ENCODE results near the gene GNPTAB. TPM values are rescaled to one million over a fixed set of nuclear protein-coding genes. Genes with fewer than 3 reads are reported as not detected.

The GNPTAB gene
- total RNA-seq, 4 donors from 2014 or later: 26.5 to 40.8 (median 36.6) TPM

- Histone ChIP-seq H3K4me3 (replicated peaks in 1 of 3) (no peak overlapping the region), H3K27ac (no peak overlapping the region), H3K36me3 (no peaks in the 10 kb centered on the region), H3K9me3 (no peaks in the 10 kb centered on the region), H3K4me1 (no peaks in the 10 kb centered on the region), H3K27me3 (no peaks in the 10 kb centered on the region)
- intact Hi-C loops (cut with DNase I): loop anchor here (5.0 kb wide), 1 partner anchor 35 kb away; no protein-coding TSS in a partner anchor
- 79 to 94% methylated on average over 6 of the region's 6 CpGs for WGBS, 2 donors
- no peak for DNase-seq
- TF ChIP-seq POLR2A (IDR thresholded peaks at IDR 0.05) (no peak), CTCF (IDR thresholded peaks at IDR 0.05) (peak in 1 of 6 experiments; percentile 17)
Observed at GRCh38 chr12:101792046-101792931, 38.5 kb downstream of the GNPTAB start.

- TF ChIP-seq POLR2A (IDR thresholded peaks at IDR 0.05) (no peak), CTCF (IDR thresholded peaks at IDR 0.05) (no peak)
- intact Hi-C loops (cut with DNase I): no loop called here
- DNase-seq: peak; percentile 33 to 44
- Histone ChIP-seq H3K27me3 (no peaks in the 10 kb centered on the region), H3K4me1 (no peaks in the 10 kb centered on the region), H3K9me3 (no peaks in the 10 kb centered on the region), H3K36me3 (peaks cover 6 to 11% of the 10 kb centered on the region in 2 donors), H3K27ac (no peak overlapping the region), H3K4me3 (replicated peaks in 1 of 3) (no peak overlapping the region)
- WGBS, 2 donors: 82 to 86% methylated on average over 4 of the region's 4 CpGs
Observed at GRCh38 chr12:101789171-101789570, 41.6 kb downstream of the GNPTAB start.

- Histone ChIP-seq H3K27ac (no peak overlapping the region), H3K27me3 (no peaks in the 10 kb centered on the region), H3K4me3 (replicated peaks in 1 of 3) (no peak overlapping the region), H3K9me3 (no peaks in the 10 kb centered on the region), H3K4me1 (no peaks in the 10 kb centered on the region), H3K36me3 (peaks cover 6 to 13% of the 10 kb centered on the region in 2 donors)
- WGBS, 2 donors: 94 to 100% methylated on average over 1 of the region's 1 CpG
- TF ChIP-seq POLR2A (IDR thresholded peaks at IDR 0.05): no peak
- no peak for DNase-seq
- intact Hi-C loops (cut with DNase I): no loop called here
Observed at GRCh38 chr12:101785671-101786070, 45.1 kb downstream of the GNPTAB start.

GRCh38 chr12:101784376-101784775 lies 46.4 kb downstream of the GNPTAB start:
- no peak for DNase-seq
- H3K4me1 ChIP-seq: no peaks in the 10 kb centered on the region
- H3K36me3 ChIP-seq: peaks cover 6 to 13% of the 10 kb centered on the region in 2 donors
- H3K27ac ChIP-seq: no peak overlapping the region
- H3K9me3 ChIP-seq: no peaks in the 10 kb centered on the region
- no peak overlapping the region for H3K4me3 ChIP-seq (replicated peaks in 1 of 3)
- TF ChIP-seq POLR2A (IDR thresholded peaks at IDR 0.05): no peak
- no peak for TF ChIP-seq CTCF (IDR thresholded peaks at IDR 0.05)
- intact Hi-C loops (cut with DNase I): no loop called here
- H3K27me3 ChIP-seq: no peaks in the 10 kb centered on the region
- 98% methylated on average over 1 of the region's 1 CpG for WGBS, 2 donors

- no peaks in the 10 kb centered on the region for H3K9me3 ChIP-seq
- TF ChIP-seq POLR2A (IDR thresholded peaks at IDR 0.05): no peak
- no peak for TF ChIP-seq CTCF (IDR thresholded peaks at IDR 0.05)
- H3K27ac ChIP-seq: no peak overlapping the region
- intact Hi-C loops (cut with DNase I): no loop called here
- H3K27me3 ChIP-seq: no peaks in the 10 kb centered on the region
- peaks cover 6 to 13% of the 10 kb centered on the region in 2 donors for H3K36me3 ChIP-seq
- H3K4me1 ChIP-seq: no peaks in the 10 kb centered on the region
- H3K4me3 ChIP-seq (replicated peaks in 1 of 3): no peak overlapping the region
- WGBS, 2 donors: 87 to 99% methylated on average over 2 of the region's 2 CpGs
- no peak for DNase-seq
Observed at GRCh38 chr12:101783838-101784237, 46.9 kb downstream of the GNPTAB start.
